Lung (tissue), 12 donors: ENCODE data around the gene TM9SF2. TPM values are rescaled to one million over a fixed set of nuclear protein-coding genes. Genes with fewer than 3 reads are reported as not detected.

Experiments
- ATAC-seq: fragments of 200-7000 bp; cut with Tn5 transposase; one replicate; pipeline ENCODE4 v1.9.1; 2020; ENCODE audit warnings: moderate number of reproducible peaks; ENCODE audit not compliant: insufficient read depth, low FRiP score
- DNase-seq, 3 donors: peaks; one replicate each; pipeline ENCODE4 v3.0.0-alpha.2; 2013 to 2017
- H3K27ac ChIP-seq, 2 donors: one replicate each; pipeline ENCODE4 v1.5.1; 2013; ENCODE audit warnings: mild to moderate bottlenecking in 2 of 2, moderate library complexity in 2 of 2, control low read depth in 1 of 2, inconsistent platforms in 1 of 2, low read depth in 1 of 2, low read length in 1 of 2
- H3K27me3 ChIP-seq, 3 donors: one replicate each; pipeline ENCODE4 v1.5.1; 2013; ENCODE audit warnings: low read length in 2 of 3; ENCODE audit not compliant: control insufficient read depth in 3 of 3, insufficient read depth in 3 of 3
- H3K36me3 ChIP-seq, 4 donors: one replicate each; pipeline ENCODE4 v1.5.1; 2013; ENCODE audit warnings: low read length in 4 of 4, mild to moderate bottlenecking in 1 of 4, moderate library complexity in 1 of 4; ENCODE audit not compliant: control insufficient read depth in 4 of 4, insufficient read depth in 4 of 4
- H3K4me1 ChIP-seq, 5 donors: one replicate each; pipeline ENCODE4 v1.5.1; 2013; ENCODE audit warnings: low read length in 5 of 5, mild to moderate bottlenecking in 2 of 5, moderate library complexity in 1 of 5; ENCODE audit not compliant: control insufficient read depth in 5 of 5, insufficient read depth in 5 of 5
- H3K4me3 ChIP-seq: one replicate; pipeline ENCODE4 v1.5.1; 2013; ENCODE audit warnings: mild to moderate bottlenecking, control low read depth, moderate library complexity
- H3K9ac ChIP-seq, 2 donors: one replicate each; pipeline ENCODE4 v1.5.1; 2013; ENCODE audit warnings: low read length in 2 of 2, control low read depth in 1 of 2; ENCODE audit not compliant: insufficient read depth in 1 of 2
- H3K9me3 ChIP-seq, 4 donors: one replicate each; pipeline ENCODE4 v1.5.1; 2013; ENCODE audit warnings: low read length in 3 of 4, mild to moderate bottlenecking in 1 of 4, moderate library complexity in 1 of 4; ENCODE audit not compliant: control insufficient read depth in 4 of 4, insufficient read depth in 3 of 4
- WGBS, 2 donors: extraction: QIAGEN DNeasy Blood & Tissue Kit; methylation state at CpG; one replicate each; pipeline ENCODE4 v1.1.7; 2013; 5-methylcytosine and 5-hydroxymethylcytosine counted together
- polyA plus RNA-seq, 2 donors: library from polyadenylated mRNA; stranded (reverse); fragments of 200-250 nt; gene quantifications; one replicate each; pipeline ENCODE4 v1.2.1, GENCODE V29; 2013
- total RNA-seq, 2 donors: library from RNA; depleted of rRNA in 1 of 2; stranded (reverse); fragments of >200 nt in 1 of 2; gene quantifications; one replicate each; pipeline ENCODE4 v1.2.1, GENCODE V29; 2014 to 2021
- TF ChIP-seq, protein P1 (sequence below): IDR thresholded peaks from 2 replicates; pipeline ENCODE4 v1.5.1; 2012; ENCODE audit warnings: mild to moderate bottlenecking; ENCODE audit errors: control extremely low read depth, extremely low read depth
- donor health status: control.
- donor health status: control.
- donor health status: Bipolar disorder and iron deficiency.
- donor health status: healthy.
- donor health status: DM: yes; HTN: yes; CAD: no.

TM9SF2 gene
- total and polyA plus RNA-seq, 4 donors: 54.4 to 164 (median 110) TPM

GRCh38 chr13:99590519-99591011, 89.3 kb downstream of the TM9SF2 start:
- 68 to 81% methylated on average over 3 of the region's 3 CpGs for WGBS, 2 donors
- Histone ChIP-seq H3K9ac (peak overlapping the region in 1 of 2 donors; percentile 53), H3K27me3 (no peaks in the 10 kb centered on the region), H3K4me1 (peaks cover 0 to 7% (median 2%) of the 10 kb centered on the region in 5 donors), H3K36me3 (no peaks in the 10 kb centered on the region), H3K27ac (no peak overlapping the region), H3K9me3 (peaks cover 0 to 3% (median 0%) of the 10 kb centered on the region in 4 donors), H3K4me3 (no peak overlapping the region)
- TF ChIP-seq, protein P1, sequence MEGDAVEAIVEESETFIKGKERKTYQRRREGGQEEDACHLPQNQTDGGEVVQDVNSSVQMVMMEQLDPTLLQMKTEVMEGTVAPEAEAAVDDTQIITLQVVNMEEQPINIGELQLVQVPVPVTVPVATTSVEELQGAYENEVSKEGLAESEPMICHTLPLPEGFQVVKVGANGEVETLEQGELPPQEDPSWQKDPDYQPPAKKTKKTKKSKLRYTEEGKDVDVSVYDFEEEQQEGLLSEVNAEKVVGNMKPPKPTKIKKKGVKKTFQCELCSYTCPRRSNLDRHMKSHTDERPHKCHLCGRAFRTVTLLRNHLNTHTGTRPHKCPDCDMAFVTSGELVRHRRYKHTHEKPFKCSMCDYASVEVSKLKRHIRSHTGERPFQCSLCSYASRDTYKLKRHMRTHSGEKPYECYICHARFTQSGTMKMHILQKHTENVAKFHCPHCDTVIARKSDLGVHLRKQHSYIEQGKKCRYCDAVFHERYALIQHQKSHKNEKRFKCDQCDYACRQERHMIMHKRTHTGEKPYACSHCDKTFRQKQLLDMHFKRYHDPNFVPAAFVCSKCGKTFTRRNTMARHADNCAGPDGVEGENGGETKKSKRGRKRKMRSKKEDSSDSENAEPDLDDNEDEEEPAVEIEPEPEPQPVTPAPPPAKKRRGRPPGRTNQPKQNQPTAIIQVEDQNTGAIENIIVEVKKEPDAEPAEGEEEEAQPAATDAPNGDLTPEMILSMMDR: no peak
- DNase-seq (peak in 2 of 3 donors; percentile 57 to 65), ATAC-seq (no peak)

DNA sequence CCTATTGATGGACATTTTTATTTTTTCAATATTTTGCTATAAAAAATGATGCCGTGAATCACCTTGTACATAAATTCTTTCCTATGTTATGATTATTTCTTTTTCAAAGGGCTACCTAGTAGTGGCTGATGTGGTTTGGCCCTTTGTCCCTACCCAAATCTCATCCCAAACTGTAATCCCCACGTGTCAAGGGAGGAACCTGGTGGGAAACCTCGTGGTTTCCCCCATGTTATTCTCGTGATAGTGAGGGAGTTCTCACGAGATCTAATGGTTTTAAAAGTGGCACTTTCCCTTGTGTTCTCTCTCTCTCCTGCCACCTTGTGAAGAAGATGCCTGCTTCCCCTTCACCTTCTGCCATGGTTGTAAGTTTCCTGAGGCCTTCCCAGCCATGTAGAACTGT, 94.9 kb downstream of the TM9SF2 start:
- H3K27me3 ChIP-seq: no peaks in the 10 kb centered on the region
- 76 to 83% methylated on average over 5 of the region's 5 CpGs for WGBS, 2 donors

DNA sequence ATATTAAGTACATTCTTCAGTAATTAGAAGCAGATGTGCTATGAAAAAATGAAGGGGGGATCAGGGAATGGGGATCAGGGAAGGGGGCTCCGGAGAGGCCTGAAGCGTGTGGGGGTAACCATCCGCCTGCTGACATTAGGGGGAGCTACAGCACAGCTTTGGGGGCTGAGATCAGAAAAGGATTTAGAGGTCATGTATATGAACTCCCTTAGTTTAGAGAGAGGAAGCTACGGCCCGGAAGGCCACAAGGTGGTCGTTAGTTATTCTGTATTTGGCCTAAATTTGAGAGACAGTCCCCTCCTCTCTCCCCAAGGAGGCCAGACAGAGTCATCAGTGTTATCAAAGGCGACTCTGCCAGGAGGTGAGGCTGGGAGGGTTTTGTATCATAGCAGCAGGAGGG, 99.0 kb downstream of the TM9SF2 start:
- Histone ChIP-seq H3K27ac (no peak overlapping the region), H3K27me3 (no peaks in the 10 kb centered on the region), H3K36me3 (no peaks in the 10 kb centered on the region), H3K9ac (no peak overlapping the region), H3K9me3 (no peaks in the 10 kb centered on the region), H3K4me3 (no peak overlapping the region), H3K4me1 (no peaks in the 10 kb centered on the region)
- ATAC-seq: no peak
- DNase-seq: no peak
- WGBS, 2 donors: 55 to 71% methylated on average over 7 of the region's 7 CpGs
- TF ChIP-seq, protein P1: no peak

More for the DNA sequence above, 94.9 kb downstream of the TM9SF2 start:
- no peak overlapping the region for H3K9ac ChIP-seq
- H3K27ac ChIP-seq: no peak overlapping the region
- no peak for ATAC-seq
- no peaks in the 10 kb centered on the region for H3K4me1 ChIP-seq
- TF ChIP-seq, protein P1: no peak
- no peaks in the 10 kb centered on the region for H3K9me3 ChIP-seq
- DNase-seq: no peak
- H3K36me3 ChIP-seq: no peaks in the 10 kb centered on the region
- H3K4me3 ChIP-seq: no peak overlapping the region

GRCh38 chr13:99601535-99601934, 100.3 kb downstream of the TM9SF2 start:
- 57 to 59% methylated on average over 5 of the region's 5 CpGs for WGBS, 2 donors
- Histone ChIP-seq H3K4me3 (no peak overlapping the region), H3K4me1 (peaks cover 0 to 8% (median 0%) of the 10 kb centered on the region in 5 donors), H3K9me3 (no peaks in the 10 kb centered on the region), H3K27ac (no peak overlapping the region), H3K36me3 (no peaks in the 10 kb centered on the region), H3K9ac (no peak overlapping the region), H3K27me3 (no peaks in the 10 kb centered on the region)
- DNase-seq: no peak
- no peak for ATAC-seq
- TF ChIP-seq, protein P1: no peak
